ENCODE data around the gene FAM24B. TPM values are rescaled to one million over a fixed set of nuclear protein-coding genes. Genes with fewer than 3 reads are reported as not detected.

Gene FAM24B
- total RNA-seq, 3 donors from 2014 or later: 2.6 to 4.9 (median 4.7) TPM

DNA sequence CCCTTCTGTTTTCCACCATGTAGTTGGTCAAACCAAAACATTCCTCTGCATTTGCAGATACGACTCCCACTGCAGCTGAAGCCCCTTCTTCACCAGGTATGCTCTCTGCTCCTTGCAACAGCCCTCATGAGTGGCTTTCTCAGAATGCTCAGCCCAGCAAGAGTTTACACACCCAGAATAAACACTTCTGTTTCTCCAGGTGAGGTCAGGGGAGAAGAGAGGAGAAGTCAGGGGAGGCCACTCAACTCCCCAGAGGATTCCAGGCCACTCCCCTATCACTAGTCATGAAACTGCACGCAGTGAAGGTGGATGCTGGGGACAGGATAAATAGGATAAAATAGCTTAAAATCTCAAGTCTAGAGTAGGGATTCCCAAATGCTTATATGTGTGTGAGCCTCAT is 64.9 kb downstream of the FAM24B start:
- Histone ChIP-seq H3K9me3 (no peaks in the 10 kb centered on the region), H3K4me1 (ENCODE audit: low read depth) (no peaks in the 10 kb centered on the region), H3K36me3 (ENCODE audit: low read depth) (no peaks in the 10 kb centered on the region), H3K4me3 (no peak overlapping the region)
- DNase-seq (no peak), ATAC-seq (no peak)
- intact Hi-C loops (cut with DNase I, micrococcal nuclease): no loop called here
- TF ChIP-seq, protein P1, sequence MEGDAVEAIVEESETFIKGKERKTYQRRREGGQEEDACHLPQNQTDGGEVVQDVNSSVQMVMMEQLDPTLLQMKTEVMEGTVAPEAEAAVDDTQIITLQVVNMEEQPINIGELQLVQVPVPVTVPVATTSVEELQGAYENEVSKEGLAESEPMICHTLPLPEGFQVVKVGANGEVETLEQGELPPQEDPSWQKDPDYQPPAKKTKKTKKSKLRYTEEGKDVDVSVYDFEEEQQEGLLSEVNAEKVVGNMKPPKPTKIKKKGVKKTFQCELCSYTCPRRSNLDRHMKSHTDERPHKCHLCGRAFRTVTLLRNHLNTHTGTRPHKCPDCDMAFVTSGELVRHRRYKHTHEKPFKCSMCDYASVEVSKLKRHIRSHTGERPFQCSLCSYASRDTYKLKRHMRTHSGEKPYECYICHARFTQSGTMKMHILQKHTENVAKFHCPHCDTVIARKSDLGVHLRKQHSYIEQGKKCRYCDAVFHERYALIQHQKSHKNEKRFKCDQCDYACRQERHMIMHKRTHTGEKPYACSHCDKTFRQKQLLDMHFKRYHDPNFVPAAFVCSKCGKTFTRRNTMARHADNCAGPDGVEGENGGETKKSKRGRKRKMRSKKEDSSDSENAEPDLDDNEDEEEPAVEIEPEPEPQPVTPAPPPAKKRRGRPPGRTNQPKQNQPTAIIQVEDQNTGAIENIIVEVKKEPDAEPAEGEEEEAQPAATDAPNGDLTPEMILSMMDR (IDR thresholded peaks at IDR 0.05): no peak

- H3K4me1 ChIP-seq (ENCODE audit: low read depth): no peaks in the 10 kb centered on the region
- H3K36me3 ChIP-seq (ENCODE audit: low read depth): no peaks in the 10 kb centered on the region
- ATAC-seq (no peak), DNase-seq (no peak)
- H3K9me3 ChIP-seq: no peaks in the 10 kb centered on the region
- H3K4me3 ChIP-seq: no peak overlapping the region
- TF ChIP-seq, protein P1 (IDR thresholded peaks at IDR 0.05): no peak
- intact Hi-C loops (cut with DNase I, micrococcal nuclease): no loop called here
Measured at GRCh38 chr10:122812751-122813150, 66.6 kb downstream of the FAM24B start.

GRCh38 chr10:122802282-122802681 is 77.1 kb downstream of the FAM24B start:
- DNase-seq (no peak), ATAC-seq (no peak)
- TF ChIP-seq, protein P1 (IDR thresholded peaks at IDR 0.05): no peak
- no peak overlapping the region for H3K4me3 ChIP-seq
- no peaks in the 10 kb centered on the region for H3K9me3 ChIP-seq
- no peaks in the 10 kb centered on the region for H3K36me3 ChIP-seq (ENCODE audit: low read depth)
- intact Hi-C loops (cut with DNase I, micrococcal nuclease): no loop called here
- H3K4me1 ChIP-seq (ENCODE audit: low read depth): no peaks in the 10 kb centered on the region

Other genes with a start within 250 kb of the FAM24B start
- gene C10orf120, start 179.7 kb downstream of the FAM24B start, total RNA-seq: not detected
- gene CUZD1, start 33.7 kb downstream of the FAM24B start, total RNA-seq: 1 to 10 TPM in 1 of 3 donors, under 1 TPM in 2; 0.47 to 1.1 (median 0.72) TPM
- not detected for gene FAM24A, start 31.0 kb upstream of the FAM24B start, total RNA-seq
- gene C10orf88, start 74.6 kb upstream of the FAM24B start, total RNA-seq: 1 to 10 TPM; 5.0 to 7.4 (median 6.4) TPM
- 1 to 10 TPM; 2.0 to 4.2 (median 3.1) TPM for gene PSTK, start 100.8 kb upstream of the FAM24B start, total RNA-seq
- 10 to 100 TPM; 10.8 to 15.3 (median 13.4) TPM for gene IKZF5, start 129.2 kb upstream of the FAM24B start, total RNA-seq
- 10 to 100 TPM; 34.8 to 48.9 (median 38.2) TPM for gene ACADSB, start 129.4 kb upstream of the FAM24B start, total RNA-seq

All from mucosa of descending colon (tissue), 3 donors.